ENCODE measurements around the gene RAB1A.

- TF ChIP-seq CTCF (IDR thresholded peaks at IDR 0.05) (no peak), POLR2A (IDR thresholded peaks at IDR 0.05) (no peak)
Observed at GRCh38 chr2:65120990-65121693, 8.8 kb downstream of the RAB1A start.
